GM18861 (cell line): ENCODE measurements around the gene DRAXIN.

ENCODE experiments used
- ATAC-seq: cut with Tn5 transposase; IDR thresholded peaks from one replicate; pipeline ENCODE4 v1.9.1; 2021; ENCODE audit not compliant: unreplicated experiment

The DRAXIN gene

DNA sequence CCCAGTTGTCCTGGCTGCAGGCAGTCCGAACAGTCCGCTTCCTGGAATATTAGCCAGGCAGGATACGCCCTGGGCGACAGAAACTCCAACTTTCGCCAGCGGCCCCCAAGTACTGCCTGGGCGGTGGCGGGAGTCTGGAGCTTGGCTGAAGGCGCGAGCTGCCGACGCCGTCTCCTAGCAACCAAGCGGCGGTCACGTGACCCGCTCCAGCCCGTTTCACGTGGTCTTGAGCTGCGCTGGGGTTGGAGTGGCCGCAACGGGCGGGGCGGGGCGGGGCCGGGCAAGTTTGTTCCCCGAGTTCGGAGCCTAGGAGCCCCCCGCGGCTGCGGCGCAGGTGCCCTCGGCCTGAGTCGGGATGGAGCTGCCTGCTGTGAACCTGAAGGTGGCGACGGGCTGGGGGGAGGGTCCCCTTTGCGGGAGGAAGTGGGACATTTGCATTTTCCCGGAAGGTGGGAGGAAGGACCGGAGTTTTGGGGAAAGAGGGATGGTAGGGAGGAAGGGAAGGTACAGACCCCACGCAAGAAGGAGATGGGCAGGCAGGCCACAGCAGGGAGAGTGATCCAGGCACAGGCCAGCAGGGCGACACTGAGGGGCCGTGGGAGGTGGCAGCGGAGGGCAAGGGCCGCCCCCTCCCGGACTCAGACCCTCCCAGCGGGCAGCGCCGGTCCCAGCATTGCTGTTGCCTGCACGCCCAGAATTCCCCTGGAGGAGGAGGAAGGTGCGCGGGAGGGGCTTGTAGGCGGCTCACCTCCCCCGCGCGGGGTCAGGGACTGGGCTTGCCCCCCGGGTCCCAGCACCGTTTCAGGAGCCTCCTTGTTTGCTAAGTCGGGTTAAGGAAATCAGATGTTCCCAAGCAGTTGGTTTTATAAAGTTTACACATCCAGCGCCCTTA lies 44.6 kb downstream of the DRAXIN start, which contains the start of gene AGTRAP:
Gene AGTRAP (plus strand): TSS at position 283 of the 892 bp plus-strand sequence. CDS start 73 bp downstream, at position 356.
- peak; percentile 65 for ATAC-seq

- no peak for ATAC-seq
These were observed 45.5 kb downstream of the DRAXIN start for GRCh38 chr1:11736746-11737639.

DNA sequence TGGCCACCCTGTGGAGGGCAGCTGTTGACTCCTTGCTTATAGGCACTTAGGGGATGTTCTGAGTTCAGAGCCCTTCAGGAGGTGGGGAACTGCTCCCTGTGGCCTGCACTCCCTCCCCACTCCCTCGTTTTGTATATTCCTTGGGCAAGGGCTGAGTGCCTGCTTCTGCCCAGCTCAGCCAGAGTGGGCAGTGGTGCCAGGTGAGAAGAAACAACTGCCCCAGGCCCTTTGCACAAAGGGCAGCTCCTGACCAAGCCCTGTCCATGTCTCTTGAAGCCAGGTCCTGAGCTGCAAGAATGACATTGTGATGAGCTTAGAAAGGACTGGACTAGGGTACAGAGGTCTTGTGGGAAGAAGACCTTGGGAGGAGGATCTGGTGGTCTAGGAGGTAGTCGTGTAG lies 46.6 kb downstream of the DRAXIN start:
- no peak for ATAC-seq

DNA sequence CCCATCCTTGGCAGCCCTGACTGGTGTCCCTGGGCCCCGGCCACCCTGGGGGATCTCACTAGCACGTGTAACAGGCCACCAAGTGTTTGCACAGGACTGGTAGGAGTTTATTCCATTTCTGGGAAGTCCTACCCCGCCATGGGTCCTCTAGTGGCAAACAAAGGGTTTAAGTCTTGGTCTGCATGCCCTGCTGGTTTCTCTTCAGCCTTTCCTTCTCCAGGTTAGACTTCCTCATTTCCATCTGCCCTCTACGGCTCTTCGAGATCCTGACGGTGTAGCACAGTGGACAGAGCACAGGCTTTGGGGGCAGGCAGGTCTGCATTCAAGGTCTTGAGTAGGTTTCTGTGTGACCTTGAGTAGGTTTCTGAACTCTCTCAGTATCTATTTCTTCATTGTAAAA lies 47.3 kb downstream of the DRAXIN start:
- ATAC-seq = no peak

GRCh38 chr1:11740258-11741192 lies 49.0 kb downstream of the DRAXIN start:
- no peak for ATAC-seq

DNA sequence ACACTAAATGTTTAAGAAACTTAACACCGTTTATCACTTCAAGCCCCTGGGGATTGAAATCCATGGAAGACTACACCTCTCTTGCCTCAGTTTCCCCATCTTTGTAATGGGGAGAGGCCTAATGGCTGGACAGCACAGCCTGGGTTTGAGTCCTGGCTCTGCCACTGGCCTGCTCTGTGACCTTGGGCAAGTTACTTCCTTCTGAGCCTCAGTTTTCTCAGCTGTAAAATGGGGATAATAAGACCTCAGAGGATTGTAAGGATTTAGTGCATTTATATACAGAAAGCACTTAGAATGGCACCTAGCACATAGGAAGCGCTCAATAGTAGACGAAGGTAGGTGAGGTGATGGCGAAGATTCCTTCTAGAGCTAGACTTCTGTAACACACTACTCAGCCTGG lies 50.0 kb downstream of the DRAXIN start:
- ATAC-seq = no peak

GRCh38 chr1:11741919-11742558 lies 50.5 kb downstream of the DRAXIN start:
- ATAC-seq = no peak

DNA sequence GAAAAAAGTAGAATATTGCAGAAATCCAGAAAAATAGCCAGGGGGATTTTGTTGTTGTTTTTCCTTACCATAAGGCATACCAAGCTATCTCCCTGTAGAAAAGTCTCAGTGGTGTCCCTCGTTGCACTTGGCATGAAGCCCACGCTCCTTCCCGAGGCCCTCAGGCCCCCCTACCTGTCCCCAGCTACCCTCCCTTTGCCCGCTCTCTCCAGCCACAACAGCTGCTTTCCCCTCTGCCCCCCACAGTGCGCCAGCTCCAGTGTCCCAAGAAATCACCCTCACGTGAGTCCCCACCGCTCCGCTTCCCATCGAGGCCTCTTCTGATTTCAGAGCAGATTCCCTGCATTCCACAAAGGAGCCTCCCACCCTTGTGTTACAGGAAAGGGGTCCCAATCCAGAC lies 52.8 kb downstream of the DRAXIN start:
- no peak for ATAC-seq

DNA sequence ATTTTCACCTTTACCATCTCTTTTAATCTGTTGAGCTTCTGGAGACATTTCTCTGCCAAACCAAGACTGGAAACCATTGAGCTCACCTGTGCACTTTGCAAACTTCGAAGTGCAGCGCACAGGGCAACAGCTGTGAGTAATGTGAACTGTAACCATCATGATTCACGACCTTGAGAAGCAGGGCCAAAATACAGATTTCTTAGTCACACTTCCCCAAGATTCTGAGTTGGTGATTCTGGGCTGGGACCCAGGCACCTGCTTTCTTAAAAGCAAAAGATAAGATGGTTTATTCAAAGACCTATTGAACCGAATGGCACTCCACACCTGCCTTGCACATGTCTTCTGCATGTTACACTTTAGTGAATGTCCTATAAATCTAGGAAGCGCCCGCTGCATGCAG lies 54.6 kb downstream of the DRAXIN start:
- no peak for ATAC-seq

DNA sequence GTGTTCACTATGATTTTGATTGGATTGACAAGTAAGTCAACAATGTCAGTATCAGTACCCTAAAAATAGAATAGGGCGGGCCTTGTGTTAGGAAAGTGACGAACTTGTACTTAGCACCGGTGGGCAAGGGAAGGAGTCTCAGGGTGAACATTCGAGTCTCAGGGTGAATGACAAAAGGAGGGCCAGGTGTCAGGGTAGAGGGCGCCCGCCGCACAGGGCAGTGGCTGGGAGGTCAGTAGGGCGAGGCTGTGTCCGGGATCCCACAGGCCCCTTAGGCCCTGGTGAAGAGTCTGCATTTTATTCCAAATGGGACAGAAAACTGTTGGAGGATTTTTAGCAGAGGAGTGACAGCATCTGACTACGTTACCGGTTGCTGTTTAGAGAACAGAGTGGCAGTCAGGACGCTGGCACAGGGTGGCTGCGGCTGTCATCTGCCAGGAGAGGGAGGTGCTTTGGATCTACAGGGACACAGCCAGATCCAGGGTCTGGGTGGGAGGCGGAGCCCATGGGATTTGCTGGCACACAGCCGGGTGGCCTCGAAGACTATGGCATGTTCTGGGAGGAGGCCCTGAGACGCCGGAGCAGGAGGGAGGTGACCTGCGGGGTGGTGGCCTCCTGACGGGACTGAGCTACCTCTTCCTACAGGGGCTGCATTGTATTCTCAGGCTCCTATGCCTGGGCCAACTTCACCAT lies 55.4 kb downstream of the DRAXIN start:
- no peak for ATAC-seq

DNA sequence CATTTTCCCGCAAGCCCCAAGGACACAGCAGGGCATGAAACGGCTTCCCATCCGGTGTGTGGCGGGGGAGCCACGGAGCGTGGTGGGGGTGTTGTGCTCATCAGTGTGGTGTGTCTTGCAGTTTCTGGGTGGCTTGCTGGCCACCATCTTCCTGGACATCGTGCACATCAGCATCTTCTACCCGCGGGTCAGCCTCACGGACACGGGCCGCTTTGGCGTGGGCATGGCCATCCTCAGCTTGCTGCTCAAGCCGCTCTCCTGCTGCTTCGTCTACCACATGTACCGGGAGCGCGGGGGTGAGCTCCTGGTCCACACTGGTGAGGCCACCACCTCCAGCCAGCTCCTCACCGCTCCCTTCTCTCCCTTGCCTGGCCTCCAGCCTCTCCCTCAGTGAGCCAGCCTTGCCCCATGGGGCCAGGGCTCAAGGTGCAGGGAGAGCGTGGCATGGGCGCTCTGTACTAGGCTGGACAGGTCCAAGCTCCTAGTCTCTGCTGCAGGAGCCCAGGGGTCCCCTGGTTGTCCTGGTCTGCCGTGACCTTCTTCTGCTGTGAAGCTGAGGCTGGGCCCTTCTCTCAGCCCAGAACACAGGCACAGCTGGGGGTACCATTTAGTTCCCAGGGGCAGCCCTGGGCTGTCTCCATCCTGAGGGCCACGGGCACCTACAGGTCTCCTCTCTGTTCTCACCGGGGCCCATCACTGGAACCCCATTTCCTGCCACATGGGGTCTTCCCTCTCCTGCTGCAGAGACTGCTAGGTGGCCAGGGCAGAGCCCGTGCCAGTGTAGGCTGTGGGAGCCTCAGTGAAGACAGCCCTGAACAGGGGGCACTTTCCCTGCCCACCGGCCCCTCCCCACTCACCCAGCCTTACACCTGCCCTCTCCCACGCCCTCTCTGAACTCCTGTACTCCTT lies 57.0 kb downstream of the DRAXIN start:
- ATAC-seq = no peak

GRCh38 chr1:11749203-11749689 lies 57.7 kb downstream of the DRAXIN start:
- no peak for ATAC-seq

DNA sequence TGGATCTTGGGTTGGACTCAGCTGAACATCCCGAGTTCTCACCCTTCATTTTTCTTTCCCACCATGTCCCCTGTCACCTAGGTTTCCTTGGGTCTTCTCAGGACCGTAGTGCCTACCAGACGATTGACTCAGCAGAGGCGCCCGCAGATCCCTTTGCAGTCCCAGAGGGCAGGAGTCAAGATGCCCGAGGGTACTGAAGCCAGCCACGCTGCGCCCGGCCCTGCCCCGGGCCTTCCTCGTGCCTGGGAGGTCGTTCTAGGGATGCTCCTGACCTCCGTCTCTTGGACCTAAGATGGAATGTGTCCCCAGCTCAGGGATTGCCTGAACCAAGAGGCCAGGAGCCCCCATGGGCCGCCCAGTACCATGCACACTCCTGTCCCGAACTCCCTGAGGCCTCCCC lies 58.5 kb downstream of the DRAXIN start:
- ATAC-seq = no peak

- ATAC-seq = no peak
These were observed 59.6 kb downstream of the DRAXIN start for GRCh38 chr1:11751087-11751486.

- no peak for ATAC-seq
These were observed 61.0 kb downstream of the DRAXIN start for GRCh38 chr1:11752359-11753088.

- ATAC-seq = no peak
These were observed 62.2 kb downstream of the DRAXIN start for GRCh38 chr1:11753555-11754208.

DNA sequence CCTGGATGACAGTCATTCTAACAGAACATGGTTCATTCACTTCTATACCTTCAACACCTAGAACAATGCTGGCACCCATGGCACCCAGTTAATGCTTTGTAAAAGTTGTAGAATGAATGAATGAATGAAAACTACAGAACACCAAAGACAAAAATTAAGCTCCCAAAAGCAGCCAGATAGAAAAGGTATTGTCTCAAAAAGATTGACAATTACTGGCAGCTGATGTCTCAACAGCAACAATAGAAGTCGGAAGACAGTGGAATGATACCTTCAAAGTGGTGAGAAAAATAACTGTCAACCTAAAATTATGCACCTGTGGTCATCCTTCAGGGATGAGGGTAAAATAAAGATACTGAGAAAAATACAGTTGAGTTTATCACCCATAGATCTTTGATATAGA lies 65.5 kb downstream of the DRAXIN start:
- ATAC-seq = no peak
